ENCODE results near the gene CNNM2.

The CNNM2 gene

DNA sequence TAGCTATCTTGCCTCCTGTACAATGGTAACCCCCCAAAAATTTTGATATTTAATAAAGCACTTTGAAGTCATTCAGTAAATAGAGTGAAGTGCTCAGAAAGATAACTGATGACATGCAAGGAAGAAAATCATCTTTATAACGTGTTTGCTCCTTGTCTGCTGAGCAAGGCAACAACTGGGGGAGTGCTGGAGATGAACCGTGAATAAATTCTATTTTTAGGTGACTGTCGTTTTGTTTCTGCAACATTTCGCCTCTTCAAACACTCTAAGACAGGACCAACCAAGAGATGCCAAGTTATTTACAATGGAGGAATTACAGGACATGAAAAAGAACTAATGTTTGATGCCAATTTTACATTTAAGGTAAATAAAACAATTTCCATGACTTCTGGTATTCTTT lies 39.5 kb upstream of the CNNM2 start:
- no peak overlapping the region for H3K9ac ChIP-seq (ENCODE audit: insufficient read length, low read depth)
- no peaks in the 10 kb centered on the region for H3K4me1 ChIP-seq (ENCODE audit: insufficient read depth, insufficient read length)
- no peaks in the 10 kb centered on the region for H3K27me3 ChIP-seq (ENCODE audit: insufficient read depth, insufficient read length)
- TF ChIP-seq SUZ12 (IDR thresholded peaks at IDR 0.05; ENCODE audit: extremely low read depth, insufficient read depth, insufficient read length): no peak
- TF ChIP-seq ZNF274 (IDR thresholded peaks at IDR 0.05; ENCODE audit: low read depth, low read length): no peak
- TF ChIP-seq YY1 (IDR thresholded peaks at IDR 0.05; ENCODE audit: insufficient read depth, insufficient read length): no peak
- no peak for DNase-seq (ENCODE audit: low read depth, low spot score)
- no peaks in the 10 kb centered on the region for H3K9me3 ChIP-seq (ENCODE audit: insufficient read depth, low read length)
- H3K4me3 ChIP-seq (ENCODE audit: insufficient read length, low read depth): no peak overlapping the region
- H3K36me3 ChIP-seq (ENCODE audit: insufficient read depth, insufficient read length, low read length): peaks cover 23% of the 10 kb centered on the region

DNA sequence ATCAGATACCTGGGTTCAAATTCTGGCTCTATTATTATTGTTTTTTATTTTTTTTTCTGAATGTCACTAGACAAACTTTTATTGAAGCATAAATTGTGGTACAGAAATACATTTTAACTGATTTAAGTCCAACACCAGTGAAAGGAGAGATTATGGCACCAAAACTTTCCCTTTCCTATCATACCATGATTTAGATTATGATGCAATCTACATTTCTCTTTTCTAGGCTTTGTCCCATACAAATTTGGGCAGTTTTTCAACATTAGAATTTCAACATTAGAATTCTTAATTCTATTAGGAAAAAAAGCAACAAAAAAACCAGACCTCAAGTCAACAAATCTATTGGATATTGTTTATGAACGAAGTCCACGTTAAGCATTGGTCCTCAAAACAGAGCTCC lies 37.8 kb upstream of the CNNM2 start:
- Histone ChIP-seq H3K9me3 (ENCODE audit: insufficient read depth, low read length) (no peaks in the 10 kb centered on the region), H3K4me1 (ENCODE audit: insufficient read depth, insufficient read length) (no peaks in the 10 kb centered on the region), H3K4me3 (ENCODE audit: insufficient read length, low read depth) (no peak overlapping the region), H3K9ac (ENCODE audit: insufficient read length, low read depth) (no peak overlapping the region), H3K36me3 (ENCODE audit: insufficient read depth, insufficient read length, low read length) (peaks cover 17% of the 10 kb centered on the region), H3K27me3 (ENCODE audit: insufficient read depth, insufficient read length) (no peaks in the 10 kb centered on the region)
- DNase-seq (ENCODE audit: low read depth, low spot score): no peak
- TF ChIP-seq SUZ12 (IDR thresholded peaks at IDR 0.05; ENCODE audit: extremely low read depth, insufficient read depth, insufficient read length): no peak
- no peak for TF ChIP-seq YY1 (IDR thresholded peaks at IDR 0.05; ENCODE audit: insufficient read depth, insufficient read length)
- TF ChIP-seq ZNF274 (IDR thresholded peaks at IDR 0.05; ENCODE audit: low read depth, low read length): no peak

DNA sequence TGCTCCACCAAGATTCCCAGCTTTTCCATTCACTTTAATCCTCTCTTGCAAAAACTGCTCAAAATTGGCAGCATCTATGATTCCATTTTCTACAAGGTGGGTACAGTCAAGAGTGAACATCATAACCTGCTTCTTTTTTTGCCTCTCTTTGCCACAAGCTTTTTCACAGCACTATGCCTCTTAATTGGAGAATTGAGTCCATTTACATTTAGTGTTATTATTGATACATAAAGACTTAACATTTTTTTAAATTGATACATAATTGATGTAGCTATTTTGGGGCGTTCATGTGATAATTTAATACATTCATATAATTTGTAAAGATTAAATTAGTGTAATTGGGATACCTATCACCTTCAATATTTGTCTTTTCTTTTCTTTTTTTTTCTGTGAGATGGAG lies 30.0 kb upstream of the CNNM2 start:
- TF ChIP-seq YY1 (IDR thresholded peaks at IDR 0.05; ENCODE audit: insufficient read depth, insufficient read length) (no peak), SUZ12 (IDR thresholded peaks at IDR 0.05; ENCODE audit: extremely low read depth, insufficient read depth, insufficient read length) (no peak), ZNF274 (IDR thresholded peaks at IDR 0.05; ENCODE audit: low read depth, low read length) (no peak)
- no peak overlapping the region for H3K4me3 ChIP-seq (ENCODE audit: insufficient read length, low read depth)
- no peaks in the 10 kb centered on the region for H3K27me3 ChIP-seq (ENCODE audit: insufficient read depth, insufficient read length)
- no peaks in the 10 kb centered on the region for H3K9me3 ChIP-seq (ENCODE audit: insufficient read depth, low read length)
- DNase-seq (ENCODE audit: low read depth, low spot score): no peak
- H3K4me1 ChIP-seq (ENCODE audit: insufficient read depth, insufficient read length): no peaks in the 10 kb centered on the region
- no peak overlapping the region for H3K9ac ChIP-seq (ENCODE audit: insufficient read length, low read depth)
- H3K36me3 ChIP-seq (ENCODE audit: insufficient read depth, insufficient read length, low read length): peaks cover 2% of the 10 kb centered on the region

DNA sequence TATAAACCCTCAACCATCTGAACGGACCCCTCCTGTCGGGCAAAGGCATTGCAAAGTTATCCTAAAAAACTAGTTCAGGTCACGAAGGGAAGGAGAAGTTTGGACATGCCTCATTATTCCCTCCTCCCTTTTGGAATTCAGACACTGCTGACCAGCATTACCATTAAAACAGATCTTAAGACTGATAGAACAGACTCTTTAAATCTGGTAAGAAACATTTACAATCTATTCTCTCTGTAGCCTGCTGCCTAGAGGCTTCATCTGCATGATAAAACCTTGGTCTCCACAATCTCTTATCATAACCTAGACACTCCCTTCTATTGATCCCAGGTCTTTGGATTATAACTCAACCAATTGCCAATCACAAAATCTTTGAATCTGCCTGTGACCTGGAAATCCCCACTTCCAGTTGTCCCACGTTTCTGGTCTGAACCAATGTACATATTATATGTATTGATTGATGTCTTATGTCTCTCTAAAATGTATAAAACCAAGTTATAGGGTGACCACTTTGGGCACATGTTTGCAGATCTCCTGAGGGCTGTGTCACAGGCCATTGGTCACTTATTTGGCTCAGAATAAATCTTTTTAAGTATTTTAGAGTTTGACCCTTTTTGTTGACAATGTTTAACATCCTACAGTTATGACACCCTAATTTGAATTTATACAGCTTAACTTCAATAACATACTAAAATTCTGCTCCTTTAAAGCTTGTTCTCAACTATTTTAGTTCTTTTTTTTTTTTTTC lies 23.5 kb upstream of the CNNM2 start:
- no peak overlapping the region for H3K4me3 ChIP-seq (ENCODE audit: insufficient read length, low read depth)
- no peaks in the 10 kb centered on the region for H3K27me3 ChIP-seq (ENCODE audit: insufficient read depth, insufficient read length)
- no peaks in the 10 kb centered on the region for H3K4me1 ChIP-seq (ENCODE audit: insufficient read depth, insufficient read length)
- no peaks in the 10 kb centered on the region for H3K9me3 ChIP-seq (ENCODE audit: insufficient read depth, low read length)
- no peak for DNase-seq (ENCODE audit: low read depth, low spot score)
- peaks cover 6% of the 10 kb centered on the region for H3K36me3 ChIP-seq (ENCODE audit: insufficient read depth, insufficient read length, low read length)
- TF ChIP-seq SUZ12 (IDR thresholded peaks at IDR 0.05; ENCODE audit: extremely low read depth, insufficient read depth, insufficient read length) (no peak), YY1 (IDR thresholded peaks at IDR 0.05; ENCODE audit: insufficient read depth, insufficient read length) (no peak), ZNF274 (IDR thresholded peaks at IDR 0.05; ENCODE audit: low read depth, low read length) (no peak)
- H3K9ac ChIP-seq (ENCODE audit: insufficient read length, low read depth): no peak overlapping the region

DNA sequence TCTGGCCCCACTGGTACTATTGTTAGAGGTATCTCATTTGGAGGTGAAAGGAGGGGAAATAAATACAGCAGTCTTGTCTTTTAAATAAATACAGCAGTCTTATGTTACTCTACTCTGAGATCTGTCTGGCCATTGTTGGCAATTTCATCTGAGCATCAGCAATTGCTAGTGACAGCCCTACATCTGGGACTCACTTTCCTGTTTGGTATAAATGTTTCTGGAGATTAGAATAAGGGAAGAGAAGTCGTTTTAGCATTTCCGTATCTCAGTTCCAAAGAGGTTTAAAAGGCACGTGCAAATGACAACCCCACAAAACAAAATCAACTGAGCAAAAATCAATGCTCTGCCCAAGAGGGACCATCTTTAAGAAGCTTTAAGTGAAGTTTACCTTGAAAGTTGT lies 18.1 kb upstream of the CNNM2 start:
- Histone ChIP-seq H3K36me3 (ENCODE audit: insufficient read depth, insufficient read length, low read length) (no peaks in the 10 kb centered on the region), H3K27me3 (ENCODE audit: insufficient read depth, insufficient read length) (no peaks in the 10 kb centered on the region), H3K9me3 (ENCODE audit: insufficient read depth, low read length) (no peaks in the 10 kb centered on the region), H3K9ac (ENCODE audit: insufficient read length, low read depth) (no peak overlapping the region), H3K4me3 (ENCODE audit: insufficient read length, low read depth) (no peak overlapping the region), H3K4me1 (ENCODE audit: insufficient read depth, insufficient read length) (no peaks in the 10 kb centered on the region)
- no peak for TF ChIP-seq YY1 (IDR thresholded peaks at IDR 0.05; ENCODE audit: insufficient read depth, insufficient read length)
- no peak for TF ChIP-seq SUZ12 (IDR thresholded peaks at IDR 0.05; ENCODE audit: extremely low read depth, insufficient read depth, insufficient read length)
- no peak for DNase-seq (ENCODE audit: low read depth, low spot score)

DNA sequence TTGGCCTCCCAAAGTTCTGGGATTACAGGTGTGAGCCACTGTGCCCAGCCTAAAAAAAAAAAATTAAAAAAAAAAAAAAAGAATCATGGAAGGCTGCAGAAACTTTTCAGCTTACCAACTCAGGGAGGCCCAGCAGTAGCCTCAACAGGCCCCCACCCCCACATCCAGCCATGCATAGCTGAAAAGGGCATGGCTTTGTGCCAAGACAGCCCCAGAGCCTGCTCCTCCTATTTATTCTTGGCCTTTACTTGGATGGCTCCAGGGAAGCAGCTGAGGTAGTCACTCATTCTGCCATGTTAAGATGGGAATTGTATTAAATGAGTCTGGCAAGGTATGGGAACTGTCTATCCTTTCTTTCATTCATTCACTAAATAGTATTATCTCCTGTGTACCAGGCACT lies 13.7 kb upstream of the CNNM2 start:
- H3K36me3 ChIP-seq (ENCODE audit: insufficient read depth, insufficient read length, low read length): no peaks in the 10 kb centered on the region
- H3K9ac ChIP-seq (ENCODE audit: insufficient read length, low read depth): no peak overlapping the region
- no peaks in the 10 kb centered on the region for H3K9me3 ChIP-seq (ENCODE audit: insufficient read depth, low read length)
- H3K4me3 ChIP-seq (ENCODE audit: insufficient read length, low read depth): no peak overlapping the region
- H3K27me3 ChIP-seq (ENCODE audit: insufficient read depth, insufficient read length): no peaks in the 10 kb centered on the region
- TF ChIP-seq YY1 (IDR thresholded peaks at IDR 0.05; ENCODE audit: insufficient read depth, insufficient read length) (no peak), SUZ12 (IDR thresholded peaks at IDR 0.05; ENCODE audit: extremely low read depth, insufficient read depth, insufficient read length) (no peak), ZNF274 (IDR thresholded peaks at IDR 0.05; ENCODE audit: low read depth, low read length) (no peak)
- DNase-seq (ENCODE audit: low read depth, low spot score): no peak
- H3K4me1 ChIP-seq (ENCODE audit: insufficient read depth, insufficient read length): no peaks in the 10 kb centered on the region

DNA sequence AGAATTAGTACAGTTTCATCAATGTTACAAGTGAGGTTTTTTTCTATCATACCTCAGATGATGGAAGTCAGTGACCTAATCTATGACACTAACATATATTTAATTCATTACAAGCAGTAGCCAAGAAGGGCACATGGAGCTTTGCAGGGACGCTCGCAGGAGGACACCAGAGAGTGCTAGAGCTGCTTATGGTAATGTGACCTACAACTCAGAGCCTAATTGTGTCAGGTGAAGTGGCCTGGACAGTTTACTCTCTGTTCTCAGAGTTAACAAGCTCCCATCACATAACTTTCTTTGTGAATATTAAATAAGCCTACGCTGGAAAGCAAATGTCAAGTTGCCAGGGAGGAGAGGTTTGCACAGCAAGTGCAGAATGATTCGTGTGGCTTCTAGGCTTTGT lies 11.6 kb upstream of the CNNM2 start:
- Histone ChIP-seq H3K4me1 (ENCODE audit: insufficient read depth, insufficient read length) (no peaks in the 10 kb centered on the region), H3K36me3 (ENCODE audit: insufficient read depth, insufficient read length, low read length) (no peaks in the 10 kb centered on the region), H3K9ac (ENCODE audit: insufficient read length, low read depth) (no peak overlapping the region), H3K27me3 (ENCODE audit: insufficient read depth, insufficient read length) (no peaks in the 10 kb centered on the region), H3K4me3 (ENCODE audit: insufficient read length, low read depth) (no peak overlapping the region), H3K9me3 (ENCODE audit: insufficient read depth, low read length) (no peaks in the 10 kb centered on the region)
- no peak for DNase-seq (ENCODE audit: low read depth, low spot score)
- TF ChIP-seq YY1 (IDR thresholded peaks at IDR 0.05; ENCODE audit: insufficient read depth, insufficient read length) (no peak), SUZ12 (IDR thresholded peaks at IDR 0.05; ENCODE audit: extremely low read depth, insufficient read depth, insufficient read length) (no peak), ZNF274 (IDR thresholded peaks at IDR 0.05; ENCODE audit: low read depth, low read length) (no peak)
